B cell (primary cell): ENCODE results near the gene CNOT4. TPM values are rescaled to one million over a fixed set of nuclear protein-coding genes. Genes with fewer than 3 reads are reported as not detected.

ENCODE experiments used
- ATAC-seq: fragments of 200-7000 bp; cut with Tn5 transposase; one replicate; pipeline ENCODE4 v1.10.0; 2021; ENCODE audit warnings: low read depth, mild to moderate bottlenecking, moderate number of reproducible peaks, moderate library complexity
- CTCF ChIA-PET: fragments of 350-600 bp; sonication (Branson Sonifier 250); formaldehyde crosslinking; loops from one replicate; lab custom pipeline; 2021; ENCODE audit warnings: antibody characterized with exemption, inconsistent platforms; lab: Charles Lee
- POLR2A ChIA-PET: fragments of 350-600 bp; sonication (Branson Sonifier 250); formaldehyde crosslinking; loops from one replicate; lab custom pipeline; 2021; ENCODE audit warnings: antibody characterized with exemption; lab: Charles Lee
- DNase-seq: peaks from one replicate; pipeline ENCODE4 v3.0.0; 2013
- H2AFZ ChIP-seq: 2 replicates; pipeline ENCODE4 v1.6.1; 2012; ENCODE audit warnings: mild to moderate bottlenecking, low read depth, low read length; ENCODE audit not compliant: insufficient read depth, poor library complexity, severe bottlenecking
- H3K27ac ChIP-seq, 2 donors: 1 replicate in 1 of 2; 2 replicates in 1 of 2; pipeline ENCODE4 v1.5.1; 2012 to 2013; ENCODE audit warnings: low read length in 2 of 2, mild to moderate bottlenecking in 2 of 2, moderate library complexity in 1 of 2
- H3K27me3 ChIP-seq, 4 experiments: fragments of 200-600 bp in 1 of 4; sonication (generic) in 1 of 4; replicated peaks in 1 of 4; 1 replicate in 2 of 4; 2 replicates in 2 of 4; pipeline versions ENCODE4 v1.6.1 to v1.7.0; 2013 to 2016; ENCODE audit warnings: low read length in 3 of 4, mild to moderate bottlenecking in 2 of 4, mixed read lengths in 1 of 4, moderate library complexity in 1 of 4; ENCODE audit not compliant: insufficient read depth in 4 of 4, control insufficient read depth in 3 of 4; ENCODE audit errors: control extremely low read depth in 1 of 4
- H3K36me3 ChIP-seq, 2 experiments: replicated peaks in 1 of 2; 1 replicate in 1 of 2; 2 replicates in 1 of 2; pipeline versions ENCODE4 v1.6.1 to v1.7.1; 2013; ENCODE audit warnings: low read length in 1 of 2; ENCODE audit not compliant: insufficient read depth in 2 of 2, control insufficient read depth in 1 of 2; ENCODE audit errors: control extremely low read depth in 1 of 2, extremely low read depth in 1 of 2
- H3K4me1 ChIP-seq, 2 donors: fragments of 200-600 bp in 1 of 2; sonication (generic) in 1 of 2; 1 replicate in 1 of 2; 2 replicates in 1 of 2; pipeline versions ENCODE4 v1.5.1 to v1.6.1; 2013 to 2017; ENCODE audit warnings: low read length in 2 of 2; ENCODE audit not compliant: control insufficient read depth in 2 of 2, insufficient read depth in 2 of 2
- H3K4me2 ChIP-seq: replicated peaks from 2 replicates; pipeline ENCODE3; 2012; ENCODE audit warnings: mild to moderate bottlenecking, low read depth, low read length; ENCODE audit not compliant: poor library complexity, severe bottlenecking
- H3K4me3 ChIP-seq, 5 experiments: fragments of 200-600 bp in 1 of 5; sonication (generic) in 1 of 5; 1 replicate in 3 of 5; 2 replicates in 2 of 5; pipeline versions ENCODE4 v1.5.1 to v1.7.0; 2011 to 2016; ENCODE audit warnings: low read length in 4 of 5, mild to moderate bottlenecking in 4 of 5, low read depth in 2 of 5, control low read depth in 1 of 5, moderate library complexity in 1 of 5; ENCODE audit not compliant: insufficient read depth in 1 of 5; ENCODE audit errors: control extremely low read depth in 1 of 5, extremely low read depth in 1 of 5
- H3K79me2 ChIP-seq: fragments of 200-600 bp; sonication (generic); one replicate; pipeline ENCODE4 v1.6.0; 2016; ENCODE audit warnings: low read length; ENCODE audit not compliant: control insufficient read depth, insufficient read depth
- H3K9ac ChIP-seq: fragments of 200-600 bp; sonication (generic); 2 replicates; pipeline ENCODE4 v1.6.1; 2017; ENCODE audit warnings: mild to moderate bottlenecking, low read length, moderate library complexity
- H3K9me3 ChIP-seq, 3 donors: one replicate each; pipeline versions ENCODE4 v1.6.1 to v1.7.1; 2013; ENCODE audit warnings: low read length in 2 of 3; ENCODE audit not compliant: control insufficient read depth in 2 of 3, insufficient read depth in 1 of 3; ENCODE audit errors: control extremely low read depth in 1 of 3
- H4K20me1 ChIP-seq: 2 replicates; pipeline ENCODE4 v1.6.0; 2012; ENCODE audit warnings: mild to moderate bottlenecking, low read length; ENCODE audit not compliant: insufficient read depth, control insufficient read depth, poor library complexity, severe bottlenecking
- H3K27ac Mint-ChIP-seq: one replicate; pipeline ENCODE4 v1.8.0; 2021; ENCODE audit warnings: mixed read lengths
- H3K27me3 Mint-ChIP-seq: one replicate; pipeline ENCODE4 v1.8.0; 2021; ENCODE audit warnings: mixed read lengths
- H3K4me1 Mint-ChIP-seq: one replicate; pipeline ENCODE4 v1.8.0; 2021; ENCODE audit warnings: mixed read lengths
- H3K4me3 Mint-ChIP-seq: one replicate; pipeline ENCODE4 v1.8.0; 2021; ENCODE audit warnings: mixed read lengths
- H3K9me3 Mint-ChIP-seq: one replicate; pipeline ENCODE4 v1.8.0; 2022; ENCODE audit warnings: mixed read lengths; ENCODE audit not compliant: insufficient read depth
- EZH2 ChIP-seq: IDR thresholded peaks from 2 replicates; pipeline ENCODE4 v1.6.1; 2012; ENCODE audit warnings: borderline replicate concordance, low read depth, mild to moderate bottlenecking, moderate library complexity, low read length; ENCODE audit not compliant: insufficient read depth, poor library complexity, severe bottlenecking
- WGBS: methylation state at CpG from one replicate; pipeline ENCODE4 v1.1.5; 2013; ENCODE audit warnings: missing lambda C conversion rate; ENCODE audit not compliant: insufficient coverage; 5-methylcytosine and 5-hydroxymethylcytosine counted together
- intact Hi-C: fragments of 100-400 bp; cut with micrococcal nuclease; formaldehyde crosslinking; loops from one replicate; pipeline ENCODE4 v1.10.0; 2022
- polyA plus RNA-seq: library from polyadenylated mRNA; depleted of rRNA; stranded (reverse); fragments of >200 nt; gene quantifications from 2 replicates; pipeline ENCODE4 v1.2.3, GENCODE V29; 2012
- total RNA-seq, 2 donors: library from RNA; stranded (reverse); fragments of 120-200 nt in 1 of 2; gene quantifications; 1 replicate in 1 of 2; 2 replicates in 1 of 2; pipeline versions ENCODE4 v1.2.3 to v1.2.4, GENCODE V29; 2013 to 2022
- TF ChIP-seq, protein P1 (sequence below): fragments of 200-600 bp; IDR thresholded peaks from one replicate; pipeline ENCODE4 v1.8.0; 2022; ENCODE audit warnings: antibody characterized with exemption, mild to moderate bottlenecking

The CNOT4 gene
- total and polyA plus RNA-seq, 2 donors (not counting 1 experiment from before 2014, with no cell fraction given): 9.8 to 52.1 TPM

GRCh38 chr7:135349746-135350145 is 160.2 kb downstream of the CNOT4 start:
- Mint-ChIP-seq H3K4me3 (no peak overlapping the region), H3K9me3 (no peaks in the 10 kb centered on the region), H3K27me3 (no peaks in the 10 kb centered on the region), H3K4me1 (no peaks in the 10 kb centered on the region), H3K27ac (no peak overlapping the region)
- ATAC-seq (no peak), DNase-seq (no peak)
- ChIA-PET POLR2A (no interaction called here), CTCF (no interaction called here)
- no peaks in the 10 kb centered on the region for H3K79me2 ChIP-seq
- H2AFZ ChIP-seq: no peak overlapping the region
- no peaks in the 10 kb centered on the region for H3K36me3 ChIP-seq
- H3K9me3 ChIP-seq: no peaks in the 10 kb centered on the region
- no peaks in the 10 kb centered on the region for H3K27me3 ChIP-seq
- intact Hi-C loops: no loop called here
- no peak for TF ChIP-seq EZH2
- TF ChIP-seq, protein P1, sequence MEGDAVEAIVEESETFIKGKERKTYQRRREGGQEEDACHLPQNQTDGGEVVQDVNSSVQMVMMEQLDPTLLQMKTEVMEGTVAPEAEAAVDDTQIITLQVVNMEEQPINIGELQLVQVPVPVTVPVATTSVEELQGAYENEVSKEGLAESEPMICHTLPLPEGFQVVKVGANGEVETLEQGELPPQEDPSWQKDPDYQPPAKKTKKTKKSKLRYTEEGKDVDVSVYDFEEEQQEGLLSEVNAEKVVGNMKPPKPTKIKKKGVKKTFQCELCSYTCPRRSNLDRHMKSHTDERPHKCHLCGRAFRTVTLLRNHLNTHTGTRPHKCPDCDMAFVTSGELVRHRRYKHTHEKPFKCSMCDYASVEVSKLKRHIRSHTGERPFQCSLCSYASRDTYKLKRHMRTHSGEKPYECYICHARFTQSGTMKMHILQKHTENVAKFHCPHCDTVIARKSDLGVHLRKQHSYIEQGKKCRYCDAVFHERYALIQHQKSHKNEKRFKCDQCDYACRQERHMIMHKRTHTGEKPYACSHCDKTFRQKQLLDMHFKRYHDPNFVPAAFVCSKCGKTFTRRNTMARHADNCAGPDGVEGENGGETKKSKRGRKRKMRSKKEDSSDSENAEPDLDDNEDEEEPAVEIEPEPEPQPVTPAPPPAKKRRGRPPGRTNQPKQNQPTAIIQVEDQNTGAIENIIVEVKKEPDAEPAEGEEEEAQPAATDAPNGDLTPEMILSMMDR: no peak
- WGBS: no CpG with 5 or more reads among the region's 1 CpG
- no peaks in the 10 kb centered on the region for H3K4me1 ChIP-seq
- no peak overlapping the region for H3K4me2 ChIP-seq
- no peak overlapping the region for H3K9ac ChIP-seq
- H4K20me1 ChIP-seq: no peaks in the 10 kb centered on the region
- no peak overlapping the region for H3K4me3 ChIP-seq
- H3K27ac ChIP-seq: no peak overlapping the region

- Histone ChIP-seq H3K4me2 (no peak overlapping the region), H3K4me1 (no peaks in the 10 kb centered on the region), H3K27ac (no peak overlapping the region), H3K79me2 (no peaks in the 10 kb centered on the region), H2AFZ (no peak overlapping the region), H3K36me3 (no peaks in the 10 kb centered on the region), H3K27me3 (no peaks in the 10 kb centered on the region), H3K9me3 (no peaks in the 10 kb centered on the region), H3K4me3 (no peak overlapping the region), H4K20me1 (no peaks in the 10 kb centered on the region), H3K9ac (no peak overlapping the region)
- Mint-ChIP-seq H3K4me1 (no peaks in the 10 kb centered on the region), H3K9me3 (no peaks in the 10 kb centered on the region), H3K4me3 (no peak overlapping the region), H3K27ac (no peak overlapping the region), H3K27me3 (no peaks in the 10 kb centered on the region)
- intact Hi-C loops: no loop called here
- POLR2A ChIA-PET: no interaction called here
- CTCF ChIA-PET: no interaction called here
- TF ChIP-seq, protein P1: no peak
- TF ChIP-seq EZH2: no peak
- ATAC-seq (no peak), DNase-seq (no peak)
Observed at GRCh38 chr7:135348493-135348892, 161.4 kb downstream of the CNOT4 start.
